Naive thymus-derived CD4-positive, alpha-beta T cell (primary cell): ENCODE measurements around the gene DDIT4L. TPM values are rescaled to one million over a fixed set of nuclear protein-coding genes. Genes with fewer than 3 reads are reported as not detected.
"Not testable (repeated sequence)": the region's sequence is repeated elsewhere in the genome, so short reads cannot be mapped to it uniquely, and the experiment has no call there.

Experiments
- ATAC-seq: fragments of 150-1000 bp; cut with Tn5 transposase; 2 replicates; pipeline ENCODE4 v1.10.0; 2021; ENCODE audit warnings: mild to moderate bottlenecking, moderate library complexity
- CTCF ChIA-PET: fragments of 350-600 bp; sonication (Branson Sonifier 250); formaldehyde crosslinking; loops from one replicate; lab custom pipeline; 2021; ENCODE audit warnings: antibody characterized with exemption; lab: Charles Lee
- POLR2A ChIA-PET: fragments of 350-600 bp; sonication (Branson Sonifier 250); formaldehyde crosslinking; loops from one replicate; lab custom pipeline; 2021; ENCODE audit warnings: antibody characterized with exemption, inconsistent platforms; lab: Charles Lee
- DNase-seq, 9 donors: peaks; one replicate each; pipeline versions ENCODE4 v3.0.0 to v3.0.0-alpha.2; 2020 to 2022; ENCODE audit warnings: mixed read lengths in 1 of 9
- H3K27ac ChIP-seq: one replicate; pipeline ENCODE4 v1.7.0; 2013; ENCODE audit warnings: mild to moderate bottlenecking, low read depth, low read length, moderate library complexity
- H3K27me3 ChIP-seq, 2 donors: one replicate each; pipeline ENCODE4 v1.7.0; 2013; ENCODE audit warnings: low read length in 2 of 2, mild to moderate bottlenecking in 2 of 2, moderate library complexity in 2 of 2; ENCODE audit not compliant: control insufficient read depth in 2 of 2, insufficient read depth in 2 of 2
- H3K36me3 ChIP-seq, 3 experiments: 1 replicate in 2 of 3; 2 replicates in 1 of 3; pipeline ENCODE4 v1.7.0; 2013; ENCODE audit warnings: low read length in 3 of 3, mild to moderate bottlenecking in 3 of 3, moderate library complexity in 1 of 3; ENCODE audit not compliant: insufficient read depth in 3 of 3, control insufficient read depth in 2 of 3
- H3K4me1 ChIP-seq, 2 donors: one replicate each; pipeline ENCODE4 v1.7.0; 2013; ENCODE audit warnings: low read length in 2 of 2, mild to moderate bottlenecking in 2 of 2, moderate library complexity in 1 of 2; ENCODE audit not compliant: control insufficient read depth in 2 of 2, insufficient read depth in 2 of 2
- H3K4me3 ChIP-seq: 2 replicates; pipeline ENCODE4 v1.7.0; 2013; ENCODE audit warnings: mild to moderate bottlenecking, low read length
- H3K9me3 ChIP-seq, 3 experiments: 1 replicate in 2 of 3; 2 replicates in 1 of 3; pipeline ENCODE4 v1.7.0; 2013; ENCODE audit warnings: low read length in 3 of 3; ENCODE audit not compliant: control insufficient read depth in 2 of 3
- H3K27ac Mint-ChIP-seq, 9 donors: one replicate each; pipeline ENCODE4 v1.8.0; 2020 to 2022; ENCODE audit warnings: mixed read lengths in 9 of 9, mild to moderate bottlenecking in 8 of 9, moderate library complexity in 5 of 9, inconsistent platforms in 2 of 9
- H3K27me3 Mint-ChIP-seq, 5 donors: one replicate each; pipeline ENCODE4 v1.8.0; 2021 to 2022; ENCODE audit warnings: mixed read lengths in 5 of 5, mild to moderate bottlenecking in 1 of 5
- H3K36me3 Mint-ChIP-seq, 5 donors: one replicate each; pipeline ENCODE4 v1.8.0; 2020 to 2022; ENCODE audit warnings: mixed read lengths in 5 of 5, mild to moderate bottlenecking in 3 of 5, inconsistent platforms in 1 of 5
- H3K4me1 Mint-ChIP-seq, 7 donors: one replicate each; pipeline ENCODE4 v1.8.0; 2020 to 2022; ENCODE audit warnings: mixed read lengths in 7 of 7, mild to moderate bottlenecking in 3 of 7, inconsistent platforms in 1 of 7
- H3K4me3 Mint-ChIP-seq, 10 donors: one replicate each; pipeline ENCODE4 v1.8.0; 2020 to 2022; ENCODE audit warnings: mild to moderate bottlenecking in 10 of 10, mixed read lengths in 10 of 10, moderate library complexity in 6 of 10, inconsistent platforms in 2 of 10
- H3K9me3 Mint-ChIP-seq, 11 donors: one replicate each; pipeline ENCODE4 v1.8.0; 2020 to 2022; ENCODE audit warnings: mixed read lengths in 11 of 11, mild to moderate bottlenecking in 4 of 11, inconsistent platforms in 1 of 11, moderate library complexity in 1 of 11
- intact Hi-C, 2 donors: fragments of 100-400 bp; cut with micrococcal nuclease; formaldehyde crosslinking; loops; one replicate each; pipeline ENCODE4 v1.15.1; 2023
- polyA plus RNA-seq, 2 donors: library from polyadenylated mRNA; unstranded; fragments of 300-500 nt; fragmentation: Illumina TruSeq; gene quantifications; one replicate each; pipeline ENCODE4 v1.2.3, GENCODE V29; 2021
- total RNA-seq, 6 experiments: library from RNA in 5 of 6; stranded (reverse) in 5 of 6; gene quantifications; 1 replicate in 5 of 6; 2 replicates in 1 of 6; pipeline ENCODE4 v1.2.3 and lab custom pipeline; 2021 to 2026

The DDIT4L gene
- total and polyA plus RNA-seq, 7 experiments from 2014 or later, result 1.2 TPM; not detected in 6

GRCh38 chr4:100162027-100162685 lies 28.1 kb downstream of the DDIT4L start:
- CTCF ChIA-PET, result no interaction called here
- Histone ChIP-seq H3K4me1 (no peaks in the 10 kb centered on the region), H3K27ac (no peak overlapping the region), H3K4me3 (no peak overlapping the region), H3K36me3 (no peaks in the 10 kb centered on the region), H3K9me3 (no peaks in the 10 kb centered on the region), H3K27me3 (no peaks in the 10 kb centered on the region)
- DNase-seq (no peak), ATAC-seq (no peak)
- peaks cover 0 to 21% (median 0%) of the 10 kb centered on the region in 7 donors for H3K4me1 Mint-ChIP-seq
- POLR2A ChIA-PET, result no interaction called here
- H3K27ac Mint-ChIP-seq, result no peak overlapping the region
- H3K27me3 Mint-ChIP-seq, result peaks cover 5 to 24% (median 11%) of the 10 kb centered on the region in 5 donors
- peaks cover 0 to 2% (median 0%) of the 10 kb centered on the region in 5 donors for H3K36me3 Mint-ChIP-seq
- intact Hi-C loops, result no loop called here
- no peak overlapping the region for H3K4me3 Mint-ChIP-seq
- H3K9me3 Mint-ChIP-seq, result peaks cover 0 to 27% (median 9%) of the 10 kb centered on the region in 11 donors

DNA sequence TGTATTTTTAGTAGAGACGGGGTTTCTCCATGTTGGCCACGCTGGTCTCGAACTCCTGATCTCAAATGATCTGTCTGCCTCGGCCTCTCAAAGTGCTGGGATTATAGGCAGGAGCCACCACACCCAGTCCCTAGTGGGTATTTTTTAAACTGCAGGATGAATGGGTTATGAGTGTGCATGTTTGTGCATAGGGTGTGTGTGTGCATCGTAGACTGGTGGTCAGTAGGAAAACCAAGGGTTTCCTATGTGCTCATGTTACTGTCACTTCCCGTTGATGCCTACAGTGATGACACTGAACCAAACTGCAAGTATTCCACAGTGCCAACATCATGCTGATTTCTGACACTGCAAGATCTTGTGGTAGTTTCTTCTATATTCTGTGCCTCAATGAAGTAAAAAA lies 41.1 kb downstream of the DDIT4L start:
- intact Hi-C loops, result no loop called here
- ATAC-seq (no peak), DNase-seq (no peak)
- Histone ChIP-seq H3K27ac (no peak overlapping the region), H3K27me3 (no peaks in the 10 kb centered on the region), H3K9me3 (no peaks in the 10 kb centered on the region), H3K36me3 (no peaks in the 10 kb centered on the region), H3K4me3 (no peak overlapping the region), H3K4me1 (no peaks in the 10 kb centered on the region)
- ChIA-PET POLR2A (no interaction called here), CTCF (no interaction called here)
- Mint-ChIP-seq H3K4me1 (peaks cover 0 to 6% (median 0%) of the 10 kb centered on the region in 7 donors), H3K9me3 (peaks cover 0 to 3% (median 0%) of the 10 kb centered on the region in 11 donors), H3K27me3 (peaks cover 0 to 8% (median 4%) of the 10 kb centered on the region in 5 donors), H3K4me3 (no peak overlapping the region), H3K27ac (no peak overlapping the region), H3K36me3 (no peaks in the 10 kb centered on the region)

DNA sequence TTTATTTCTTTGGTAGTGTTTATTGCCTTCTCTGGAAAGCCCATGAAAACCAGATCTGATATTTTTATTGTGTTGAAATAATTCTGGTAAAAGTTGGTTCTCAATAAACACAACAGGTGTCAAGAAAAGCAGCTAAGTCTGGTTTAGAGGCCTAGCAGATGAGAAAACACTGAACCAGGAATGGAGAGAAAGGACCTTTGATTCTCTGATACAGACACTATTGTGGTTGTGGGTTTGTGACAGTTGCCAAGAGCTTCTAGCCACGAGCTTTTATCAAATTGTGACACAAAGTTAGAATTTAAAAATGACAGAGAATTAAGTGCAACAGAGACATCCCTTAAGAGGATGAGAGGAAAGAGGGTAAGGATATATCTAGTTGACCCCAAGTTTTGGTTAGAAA lies 42.6 kb downstream of the DDIT4L start:
- DNase-seq, result no peak
- Histone ChIP-seq H3K36me3 (no peaks in the 10 kb centered on the region), H3K27me3 (no peaks in the 10 kb centered on the region), H3K27ac (no peak overlapping the region), H3K4me1 (no peaks in the 10 kb centered on the region), H3K4me3 (no peak overlapping the region), H3K9me3 (no peaks in the 10 kb centered on the region)
- peaks cover 0 to 6% (median 0%) of the 10 kb centered on the region in 7 donors for H3K4me1 Mint-ChIP-seq
- ChIA-PET CTCF (no interaction called here), POLR2A (no interaction called here)
- H3K36me3 Mint-ChIP-seq, result no peaks in the 10 kb centered on the region
- intact Hi-C loops, result no loop called here
- no peak for ATAC-seq
- peaks cover 0 to 8% (median 4%) of the 10 kb centered on the region in 5 donors for H3K27me3 Mint-ChIP-seq
- H3K4me3 Mint-ChIP-seq, result no peak overlapping the region
- H3K9me3 Mint-ChIP-seq, result no peaks in the 10 kb centered on the region
- H3K27ac Mint-ChIP-seq, result no peak overlapping the region

GRCh38 chr4:100147198-100147597 lies 43.1 kb downstream of the DDIT4L start:
- Histone ChIP-seq H3K27ac (no peak overlapping the region), H3K4me1 (no peaks in the 10 kb centered on the region), H3K9me3 (no peaks in the 10 kb centered on the region), H3K27me3 (no peaks in the 10 kb centered on the region), H3K4me3 (no peak overlapping the region), H3K36me3 (no peaks in the 10 kb centered on the region)
- intact Hi-C loops, result no loop called here
- ChIA-PET CTCF (no interaction called here), POLR2A (no interaction called here)
- Mint-ChIP-seq H3K36me3 (no peaks in the 10 kb centered on the region), H3K4me1 (peaks cover 0 to 6% (median 0%) of the 10 kb centered on the region in 7 donors), H3K4me3 (no peak overlapping the region), H3K9me3 (no peaks in the 10 kb centered on the region), H3K27me3 (peaks cover 0 to 8% (median 4%) of the 10 kb centered on the region in 5 donors), H3K27ac (no peak overlapping the region)
- ATAC-seq, result no peak
- DNase-seq, result no peak

- intact Hi-C loops, result no loop called here
- Histone ChIP-seq H3K4me3 (no peak overlapping the region), H3K9me3 (no peaks in the 10 kb centered on the region), H3K27me3 (no peaks in the 10 kb centered on the region), H3K36me3 (no peaks in the 10 kb centered on the region), H3K27ac (no peak overlapping the region), H3K4me1 (no peaks in the 10 kb centered on the region)
- POLR2A ChIA-PET, result no interaction called here
- ATAC-seq (no peak), DNase-seq (no peak)
- no peak overlapping the region for H3K27ac Mint-ChIP-seq
- no peak overlapping the region for H3K4me3 Mint-ChIP-seq
- H3K27me3 Mint-ChIP-seq, result peaks cover 0 to 8% (median 5%) of the 10 kb centered on the region in 5 donors
- peaks cover 0 to 6% (median 0%) of the 10 kb centered on the region in 7 donors for H3K4me1 Mint-ChIP-seq
- peaks cover 0 to 1% (median 0%) of the 10 kb centered on the region in 11 donors for H3K9me3 Mint-ChIP-seq
- CTCF ChIA-PET, result no interaction called here
- H3K36me3 Mint-ChIP-seq, result no peaks in the 10 kb centered on the region
Measured at GRCh38 chr4:100146756-100147155, 43.5 kb downstream of the DDIT4L start.

DNA sequence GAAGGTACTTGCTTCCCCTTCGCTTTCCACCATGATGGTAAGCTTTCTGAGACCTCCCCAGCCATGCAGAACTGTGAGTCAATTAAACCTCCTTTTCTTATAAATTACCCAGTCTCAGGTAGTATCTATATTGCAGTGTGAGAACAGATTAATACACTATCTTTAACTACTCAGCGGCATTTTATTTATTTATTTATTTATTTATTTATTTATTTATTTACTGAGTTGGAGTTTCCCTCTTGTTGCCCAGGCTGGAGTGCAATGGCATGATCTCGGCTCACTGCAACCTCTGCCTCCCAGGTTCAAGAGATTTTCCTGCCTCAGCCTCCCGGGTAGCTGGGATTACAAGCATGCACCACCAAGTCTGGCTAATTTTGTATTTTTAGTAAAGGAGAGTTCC lies 52.9 kb downstream of the DDIT4L start:
- H3K4me3 Mint-ChIP-seq, H3K27ac Mint-ChIP-seq, H3K9me3 ChIP-seq, H3K27ac ChIP-seq, H3K4me3 ChIP-seq, H3K4me1 ChIP-seq, POLR2A ChIA-PET, H3K36me3 Mint-ChIP-seq, H3K36me3 ChIP-seq, intact Hi-C loops, DNase-seq, H3K4me1 Mint-ChIP-seq, H3K27me3 ChIP-seq, CTCF ChIA-PET, ATAC-seq: not testable (repeated sequence)
- peaks cover 5 to 28% (median 10%) of the 10 kb centered on the region in 5 donors for H3K27me3 Mint-ChIP-seq
- peaks cover 0 to 18% (median 7%) of the 10 kb centered on the region in 11 donors for H3K9me3 Mint-ChIP-seq
